ENCODE measurements around the gene HOTAIR. TPM values are rescaled to one million over a fixed set of nuclear protein-coding genes. Genes with fewer than 3 reads are reported as not detected.

The HOTAIR gene
- total RNA-seq, 2 experiments from 2014 or later: not detected

- Mint-ChIP-seq H3K9me3 (ENCODE audit: low read depth) (no peaks in the 10 kb centered on the region), H3K4me1 (peaks cover 25% of the 10 kb centered on the region), H3K4me3 (no peak overlapping the region), H3K27me3 (peaks cover 80% of the 10 kb centered on the region), H3K27ac (no peak overlapping the region), H3K36me3 (ENCODE audit: low read depth) (no peaks in the 10 kb centered on the region)
- ChIA-PET CTCF (interaction anchor here (0.6 to 1.1 kb wide), 3 partner anchors 15 to 253 kb away, joined by 3 to 4 read pairs (median 3); partner anchors contain the start of gene HOXC10), POLR2A (no interaction called here)
- ATAC-seq (no peak), DNase-seq (no peak)
- intact Hi-C loops (cut with DNase I, micrococcal nuclease): loop anchor here in 1 of 2 experiments (5.0 kb wide), 1 partner anchor 34 kb away; no protein-coding TSS in a partner anchor
Observed at GRCh38 chr12:53961025-53961761, 13.6 kb downstream of the HOTAIR start.

- ATAC-seq (no peak), DNase-seq (no peak)
- Mint-ChIP-seq H3K4me3 (no peak overlapping the region), H3K27me3 (peaks cover 77% of the 10 kb centered on the region), H3K9me3 (ENCODE audit: low read depth) (no peaks in the 10 kb centered on the region), H3K27ac (no peak overlapping the region), H3K36me3 (ENCODE audit: low read depth) (no peaks in the 10 kb centered on the region), H3K4me1 (peaks cover 23% of the 10 kb centered on the region)
- ChIA-PET CTCF (interaction anchor here (0.7 to 1.7 kb wide), 3 partner anchors 25 to 72 kb away, joined by 4 to 9 read pairs (median 4); partner anchors contain the start of genes HOXC10 and HOXC5), POLR2A (no interaction called here)
- intact Hi-C loops (cut with DNase I, micrococcal nuclease): loop anchor here in 1 of 2 experiments (5.0 kb wide), 1 partner anchor 33 kb away; no protein-coding TSS in a partner anchor
Observed at GRCh38 chr12:53960187-53961024, 14.3 kb downstream of the HOTAIR start.

- ChIA-PET CTCF (interaction anchor here (0.5 to 1.7 kb wide), 8 partner anchors 11 to 247 kb away, joined by 3 to 9 read pairs (median 4); partner anchors contain the start of gene HOXC5), POLR2A (no interaction called here)
- intact Hi-C loops (cut with DNase I, micrococcal nuclease): loop anchor here in 1 of 2 experiments (5.0 kb wide), 1 partner anchor 93 kb away; the partner anchor contains the start of gene HOXC4
- Mint-ChIP-seq H3K4me1 (peaks cover 17% of the 10 kb centered on the region), H3K27me3 (peaks cover 75% of the 10 kb centered on the region), H3K27ac (no peak overlapping the region), H3K36me3 (ENCODE audit: low read depth) (no peaks in the 10 kb centered on the region), H3K9me3 (ENCODE audit: low read depth) (no peaks in the 10 kb centered on the region), H3K4me3 (no peak overlapping the region)
- no peak for ATAC-seq
- DNase-seq: no peak
Observed at GRCh38 chr12:53959314-53959713, 15.4 kb downstream of the HOTAIR start.

GRCh38 chr12:53958128-53958527 lies 16.6 kb downstream of the HOTAIR start:
- Mint-ChIP-seq H3K4me3 (no peak overlapping the region), H3K27me3 (peaks cover 76% of the 10 kb centered on the region), H3K36me3 (ENCODE audit: low read depth) (no peaks in the 10 kb centered on the region), H3K9me3 (ENCODE audit: low read depth) (no peaks in the 10 kb centered on the region), H3K4me1 (peaks cover 13% of the 10 kb centered on the region), H3K27ac (no peak overlapping the region)
- intact Hi-C loops (cut with DNase I, micrococcal nuclease): loop anchor here in 1 of 2 experiments (5.0 kb wide), 1 partner anchor 94 kb away; the partner anchor contains the start of gene HOXC4
- DNase-seq (no peak), ATAC-seq (no peak)
- ChIA-PET POLR2A (no interaction called here), CTCF (interaction anchor here (1.1 to 1.4 kb wide), 3 partner anchors 22 to 201 kb away, joined by 3 read pairs; partner anchors contain the start of gene HOXC9)

GRCh38 chr12:53956914-53957536 lies 17.7 kb downstream of the HOTAIR start:
- DNase-seq: no peak
- intact Hi-C loops (cut with DNase I, micrococcal nuclease): loop anchor here (2.0 to 5.0 kb wide), 2 partner anchors 95 to 96 kb away; partner anchors contain the start of gene HOXC4 (in 2 of the 2)
- Mint-ChIP-seq H3K9me3 (ENCODE audit: low read depth) (no peaks in the 10 kb centered on the region), H3K4me3 (no peak overlapping the region), H3K4me1 (peaks cover 14% of the 10 kb centered on the region), H3K36me3 (ENCODE audit: low read depth) (no peaks in the 10 kb centered on the region), H3K27ac (no peak overlapping the region), H3K27me3 (peaks cover 78% of the 10 kb centered on the region)
- POLR2A ChIA-PET: interaction anchor here (0.6 kb wide), 1 partner anchor 29 kb away, joined by 3 read pairs; no protein-coding TSS in a partner anchor
- CTCF ChIA-PET: interaction anchor here (0.5 to 1.2 kb wide), 2 partner anchors 42 to 48 kb away, joined by 3 read pairs; no protein-coding TSS in a partner anchor
- ATAC-seq: no peak

GRCh38 chr12:53956251-53956887 lies 18.4 kb downstream of the HOTAIR start:
- no peaks in the 10 kb centered on the region for H3K36me3 Mint-ChIP-seq (ENCODE audit: low read depth)
- POLR2A ChIA-PET: no interaction called here
- H3K27ac Mint-ChIP-seq: no peak overlapping the region
- CTCF ChIA-PET: interaction anchor here (0.5 to 1.2 kb wide), 2 partner anchors 43 to 49 kb away, joined by 3 read pairs; no protein-coding TSS in a partner anchor
- peak; percentile 39 for ATAC-seq
- DNase-seq: no peak
- peaks cover 80% of the 10 kb centered on the region for H3K27me3 Mint-ChIP-seq
- peak overlapping the region; percentile 4 for H3K4me3 Mint-ChIP-seq
- no peaks in the 10 kb centered on the region for H3K9me3 Mint-ChIP-seq (ENCODE audit: low read depth)
- peaks cover 14% of the 10 kb centered on the region for H3K4me1 Mint-ChIP-seq
- intact Hi-C loops (cut with DNase I, micrococcal nuclease): loop anchor here (2.0 to 5.0 kb wide), 2 partner anchors 96 kb away; partner anchors contain the start of gene HOXC4 (in 2 of the 2)

GRCh38 chr12:53955776-53956250 lies 18.9 kb downstream of the HOTAIR start:
- peaks cover 16% of the 10 kb centered on the region for H3K4me1 Mint-ChIP-seq
- DNase-seq (no peak), ATAC-seq (no peak)
- H3K27me3 Mint-ChIP-seq: peaks cover 84% of the 10 kb centered on the region
- no peak overlapping the region for H3K27ac Mint-ChIP-seq
- H3K36me3 Mint-ChIP-seq (ENCODE audit: low read depth): no peaks in the 10 kb centered on the region
- CTCF ChIA-PET: interaction anchor here (1.2 kb wide), 1 partner anchor 50 kb away, joined by 3 read pairs; no protein-coding TSS in a partner anchor
- POLR2A ChIA-PET: no interaction called here
- intact Hi-C loops (cut with DNase I, micrococcal nuclease): loop anchor here (2.0 to 5.0 kb wide), 2 partner anchors 96 to 97 kb away; partner anchors contain the start of gene HOXC4 (in 2 of the 2)
- no peaks in the 10 kb centered on the region for H3K9me3 Mint-ChIP-seq (ENCODE audit: low read depth)
- peak overlapping the region; percentile 4 for H3K4me3 Mint-ChIP-seq

GRCh38 chr12:53955036-53955775 lies 19.5 kb downstream of the HOTAIR start:
- Mint-ChIP-seq H3K27me3 (peaks cover 85% of the 10 kb centered on the region), H3K27ac (no peak overlapping the region), H3K9me3 (ENCODE audit: low read depth) (no peaks in the 10 kb centered on the region), H3K36me3 (ENCODE audit: low read depth) (no peaks in the 10 kb centered on the region), H3K4me3 (no peak overlapping the region), H3K4me1 (peaks cover 12% of the 10 kb centered on the region)
- CTCF ChIA-PET: interaction anchor here (1.1 kb wide), 1 partner anchor 77 kb away, joined by 5 read pairs; the partner anchor contains the start of gene HOXC5
- no peak for DNase-seq
- intact Hi-C loops (cut with DNase I, micrococcal nuclease): loop anchor here in 1 of 2 experiments (5.0 kb wide), 1 partner anchor 97 kb away; the partner anchor contains the start of gene HOXC4
- ATAC-seq: no peak
- POLR2A ChIA-PET: no interaction called here

- no peak within 1 kb of the TSS for H3K4me3 Mint-ChIP-seq
- H3K27me3 Mint-ChIP-seq: peaks cover 85% of the 10 kb centered on the region
- peaks cover 12% of the 10 kb centered on the region for H3K4me1 Mint-ChIP-seq
- DNase-seq (no peak), ATAC-seq (no peak)
- no peak within 1 kb of the TSS for H3K27ac Mint-ChIP-seq
- ChIA-PET CTCF (interaction anchor here (1.1 to 1.5 kb wide), 2 partner anchors 20 to 78 kb away, joined by 3 to 5 read pairs; partner anchors contain the start of gene HOXC5), POLR2A (no interaction called here)
- no peaks in the 10 kb centered on the region for H3K9me3 Mint-ChIP-seq (ENCODE audit: low read depth)
- intact Hi-C loops (cut with DNase I, micrococcal nuclease): loop anchor here (1.0 to 5.0 kb wide), 3 partner anchors 20 to 98 kb away; partner anchors contain the start of genes HOTAIR (in 1 of the 2) and HOXC4 (in 1 of the 2)
- no peaks in the 10 kb centered on the region for H3K36me3 Mint-ChIP-seq (ENCODE audit: low read depth)
Observed at GRCh38 chr12:53954694-53955035, 20.1 kb downstream of the HOTAIR start, which contains the start of gene HOXC12. HOXC12 (plus strand) TSS chr12:53954903; CDS start chr12:53954930, 27 bp downstream.

All from activated CD4-positive, alpha-beta T cell treated with anti-CD3 and anti-CD28 coated beads for 36 hours (primary cell).